ENCODE results near the gene RBMS3. TPM values are rescaled to one million over a fixed set of nuclear protein-coding genes. Genes with fewer than 3 reads are reported as not detected.

Gene RBMS3
- total RNA-seq, 1 donor = 81.1 TPM

- Histone ChIP-seq H3K4me2 (ENCODE audit: insufficient read depth, low read length) (no peak overlapping the region), H3K27me3 (ENCODE audit: insufficient read depth, low read length) (no peaks in the 10 kb centered on the region), H3K9me3 (ENCODE audit: low read depth, low read length) (no peaks in the 10 kb centered on the region), H3K27ac (ENCODE audit: low read depth, low read length) (no peak overlapping the region), H3K4me3 (ENCODE audit: insufficient read depth, low read length) (no peak overlapping the region), H3K4me1 (ENCODE audit: insufficient read depth, low read length) (no peaks in the 10 kb centered on the region), H3K79me2 (ENCODE audit: insufficient read depth, low read length) (no peaks in the 10 kb centered on the region), H2AFZ (ENCODE audit: low read length) (no peak overlapping the region), H4K20me1 (ENCODE audit: insufficient read depth, low read length) (no peaks in the 10 kb centered on the region), H3K36me3 (ENCODE audit: insufficient read depth, low read length) (no peaks in the 10 kb centered on the region)
- TF ChIP-seq CTCF (IDR thresholded peaks at IDR 0.05; ENCODE audit: extremely low read depth, low read depth, low read length) = no peak
- DNase-seq (ENCODE audit: insufficient read length, low spot score, missing footprints) = no peak
Measured at GRCh38 chr3:29773481-29773880, 492.6 kb downstream of the RBMS3 start.

- Histone ChIP-seq H3K36me3 (ENCODE audit: insufficient read depth, low read length) (no peaks in the 10 kb centered on the region), H3K79me2 (ENCODE audit: insufficient read depth, low read length) (no peaks in the 10 kb centered on the region), H3K27me3 (ENCODE audit: insufficient read depth, low read length) (no peaks in the 10 kb centered on the region), H3K9me3 (ENCODE audit: low read depth, low read length) (no peaks in the 10 kb centered on the region), H3K27ac (ENCODE audit: low read depth, low read length) (peak overlapping the region; percentile 21), H2AFZ (ENCODE audit: low read length) (no peak overlapping the region), H3K4me1 (ENCODE audit: insufficient read depth, low read length) (no peaks in the 10 kb centered on the region), H3K4me3 (ENCODE audit: insufficient read depth, low read length) (no peak overlapping the region), H3K4me2 (ENCODE audit: insufficient read depth, low read length) (no peak overlapping the region), H4K20me1 (ENCODE audit: insufficient read depth, low read length) (no peaks in the 10 kb centered on the region)
- no peak for DNase-seq (ENCODE audit: insufficient read length, low spot score, missing footprints)
- TF ChIP-seq CTCF (IDR thresholded peaks at IDR 0.05; ENCODE audit: extremely low read depth, low read depth, low read length) = no peak
Measured at GRCh38 chr3:29775340-29775739, 494.5 kb downstream of the RBMS3 start.

- Histone ChIP-seq H4K20me1 (ENCODE audit: insufficient read depth, low read length) (no peaks in the 10 kb centered on the region), H3K4me1 (ENCODE audit: insufficient read depth, low read length) (no peaks in the 10 kb centered on the region), H3K27me3 (ENCODE audit: insufficient read depth, low read length) (no peaks in the 10 kb centered on the region), H2AFZ (ENCODE audit: low read length) (no peak overlapping the region), H3K36me3 (ENCODE audit: insufficient read depth, low read length) (no peaks in the 10 kb centered on the region), H3K4me3 (ENCODE audit: insufficient read depth, low read length) (no peak overlapping the region), H3K9me3 (ENCODE audit: low read depth, low read length) (no peaks in the 10 kb centered on the region), H3K27ac (ENCODE audit: low read depth, low read length) (no peak overlapping the region), H3K4me2 (ENCODE audit: insufficient read depth, low read length) (no peak overlapping the region), H3K79me2 (ENCODE audit: insufficient read depth, low read length) (no peaks in the 10 kb centered on the region)
- TF ChIP-seq CTCF (IDR thresholded peaks at IDR 0.05; ENCODE audit: extremely low read depth, low read depth, low read length) = no peak
- no peak for DNase-seq (ENCODE audit: insufficient read length, low spot score, missing footprints)
Measured at GRCh38 chr3:29777869-29778268, 497.0 kb downstream of the RBMS3 start.

GRCh38 chr3:29789686-29790085, 508.8 kb downstream of the RBMS3 start:
- no peak overlapping the region for H3K27ac ChIP-seq (ENCODE audit: low read depth, low read length)
- H3K27me3 ChIP-seq (ENCODE audit: insufficient read depth, low read length) = no peaks in the 10 kb centered on the region
- H3K4me1 ChIP-seq (ENCODE audit: insufficient read depth, low read length) = no peaks in the 10 kb centered on the region
- H3K4me2 ChIP-seq (ENCODE audit: insufficient read depth, low read length) = no peak overlapping the region
- no peaks in the 10 kb centered on the region for H4K20me1 ChIP-seq (ENCODE audit: insufficient read depth, low read length)
- no peak overlapping the region for H3K4me3 ChIP-seq (ENCODE audit: insufficient read depth, low read length)
- H3K79me2 ChIP-seq (ENCODE audit: insufficient read depth, low read length) = no peaks in the 10 kb centered on the region
- H3K9me3 ChIP-seq (ENCODE audit: low read depth, low read length) = no peaks in the 10 kb centered on the region
- TF ChIP-seq CTCF (IDR thresholded peaks at IDR 0.05; ENCODE audit: extremely low read depth, low read depth, low read length) = no peak
- no peak for DNase-seq (ENCODE audit: insufficient read length, low spot score, missing footprints)
- H2AFZ ChIP-seq (ENCODE audit: low read length) = no peak overlapping the region
- no peaks in the 10 kb centered on the region for H3K36me3 ChIP-seq (ENCODE audit: insufficient read depth, low read length)

All from osteoblast (primary cell).